Adrenal gland (tissue), 12 donors: ENCODE results near the gene SEC14L6. TPM values are rescaled to one million over a fixed set of nuclear protein-coding genes. Genes with fewer than 3 reads are reported as not detected.
"Not testable (repeated sequence)": the region's sequence is repeated elsewhere in the genome, so short reads cannot be mapped to it uniquely, and the experiment has no call there.

Source experiments
- DNase-seq, 7 donors: peaks; one replicate each; pipeline ENCODE4 v3.0.0-alpha.2; 2019 to 2020
- H3K27ac ChIP-seq, 5 donors: fragments of 200-600 bp; sonication (generic) in 4 of 5; 1 replicate in 3 of 5; 2 replicates in 2 of 5; pipeline versions ENCODE4 v1.5.1 to v1.8.0; 2016 to 2020; ENCODE audit warnings: mild to moderate bottlenecking in 1 of 5
- H3K27me3 ChIP-seq: fragments of 200-600 bp; 2 replicates; pipeline ENCODE4 v1.8.0; 2021
- H3K36me3 ChIP-seq, 2 donors: fragments of 200-600 bp; replicated peaks in 1 of 2; 1 replicate in 1 of 2; 2 replicates in 1 of 2; pipeline versions ENCODE4 v1.5.1 to v1.8.0; 2018 to 2022
- H3K4me1 ChIP-seq, 2 donors: fragments of 200-600 bp; replicated peaks in 1 of 2; 1 replicate in 1 of 2; 2 replicates in 1 of 2; pipeline versions ENCODE4 v1.5.1 to v1.8.0; 2018 to 2021
- H3K4me3 ChIP-seq, 4 donors: fragments of 200-600 bp; sonication (generic) in 3 of 4; one replicate each; pipeline ENCODE4 v1.5.1; 2016 to 2018
- H3K9me3 ChIP-seq, 3 donors: fragments of 200-600 bp; sonication (generic) in 1 of 3; replicated peaks in 1 of 3; 1 replicate in 2 of 3; 2 replicates in 1 of 3; pipeline versions ENCODE4 v1.5.1 to v1.8.0; 2016 to 2021
- CTCF ChIP-seq, 6 experiments: fragments of 450-650 bp in 4 of 6; fragments of 200-600 bp in 2 of 6; sonication (generic) in 1 of 6; IDR thresholded peaks; 1 replicate in 5 of 6; 2 replicates in 1 of 6; pipeline versions ENCODE4 v1.5.1 to v1.8.0; 2016 to 2021; ENCODE audit warnings: antibody characterized with exemption in 6 of 6, mild to moderate bottlenecking in 2 of 6, moderate library complexity in 1 of 6
- POLR2A ChIP-seq, 2 donors: fragments of 450-650 bp; IDR thresholded peaks; one replicate each; pipeline ENCODE4 v1.6.1; 2017; ENCODE audit warnings: antibody characterized with exemption in 2 of 2, mild to moderate bottlenecking in 2 of 2, moderate library complexity in 1 of 2
- WGBS, 4 donors: extraction: QIAGEN DNeasy Blood & Tissue Kit in 2 of 4; methylation state at CpG; one replicate each; pipeline versions ENCODE4 v1.1.5 to v1.1.7; 2013 to 2017; 5-methylcytosine and 5-hydroxymethylcytosine counted together
- intact Hi-C, 2 donors: fragments of 100-400 bp; cut with DNase I; formaldehyde crosslinking; loops; one replicate each; pipeline versions ENCODE4 v1.14.1 to v1.15.0; 2022 to 2023
- polyA plus RNA-seq, 3 donors: library from polyadenylated mRNA; stranded (reverse); fragments of 200-250 nt in 2 of 3; fragments of 350-450 nt in 1 of 3; fragmentation: Illumina TruSeq in 1 of 3; extraction: RNeasy Lipid Tissue Mini Kit (QIAGEN cat#74804) in 1 of 3; gene quantifications; one replicate each; pipeline ENCODE4 v1.2.3, GENCODE V29; 2013 to 2014
- total RNA-seq, 9 donors: library from RNA; depleted of rRNA in 4 of 9; stranded (reverse); fragments of >200 nt in 4 of 9; fragments of 120-200 nt in 1 of 9; fragmentation: NEBNext Ultra II Directional in 1 of 9; extraction: Animal tissue kit (Norgen Biotek cat#: 25700) in 1 of 9; gene quantifications; one replicate each; pipeline versions ENCODE4 v1.1.0 to v1.2.4, GENCODE V29; 2013 to 2023
- donor health status: healthy with polysubstance abuse.
- donor health status: Bipolar disorder and iron deficiency.
- donor health status: DM: yes; HTN: yes; CAD: no.
- donor health status: DM: no; HTN: no; CAD: no.
- donor health status: DM: no; HTN: no; CAD: no.
- donor health status: DM: yes; HTN: yes; CAD: no.

The SEC14L6 gene
- total and polyA plus RNA-seq, 12 donors: 0.19 to 4.3 (median 1.2) TPM; not detected in 1

GRCh38 chr22:30541961-30542810 is 4.4 kb downstream of the SEC14L6 start:
- Histone ChIP-seq H3K27me3 (no peaks in the 10 kb centered on the region), H3K4me1 (peaks cover 0 to 8% of the 10 kb centered on the region in 2 donors), H3K9me3 (no peaks in the 10 kb centered on the region), H3K4me3 (peak overlapping the region in 1 of 4 donors; percentile 53), H3K36me3 (no peaks in the 10 kb centered on the region), H3K27ac (no peak overlapping the region)
- intact Hi-C loops: no loop called here
- DNase-seq: peak in 4 of 7 donors; percentile 15 to 51 (median 36)
- 8 to 40% (median 16%) methylated on average over 24 to 64 of the region's 64 CpGs for WGBS, 4 donors
- TF ChIP-seq CTCF (IDR thresholded peaks at IDR 0.05): no peak
- no peak for TF ChIP-seq POLR2A (IDR thresholded peaks at IDR 0.05)

- H3K36me3 ChIP-seq, H3K9me3 ChIP-seq, DNase-seq, intact Hi-C loops, H3K4me1 ChIP-seq, H3K27me3 ChIP-seq, H3K27ac ChIP-seq: not testable (repeated sequence)
- H3K4me3 ChIP-seq: peak overlapping the region in 1 of 4 donors; percentile 53
- 81 to 92% (median 90%) methylated on average over 3 of the region's 3 CpGs for WGBS, 4 donors
These were observed 5.0 kb downstream of the SEC14L6 start for GRCh38 chr22:30541511-30541910.

- Histone ChIP-seq H3K27ac (no peak overlapping the region), H3K36me3 (no peaks in the 10 kb centered on the region), H3K27me3 (no peaks in the 10 kb centered on the region), H3K9me3 (no peaks in the 10 kb centered on the region), H3K4me1 (peaks cover 0 to 8% of the 10 kb centered on the region in 2 donors), H3K4me3 (no peak overlapping the region)
- intact Hi-C loops: no loop called here
- DNase-seq: no peak
- TF ChIP-seq POLR2A (IDR thresholded peaks at IDR 0.05) (no peak), CTCF (IDR thresholded peaks at IDR 0.05) (no peak)
- WGBS, 4 donors: 95 to 100% (median 100%) methylated on average over 1 of the region's 1 CpG
These were observed 7.2 kb downstream of the SEC14L6 start for GRCh38 chr22:30539368-30539767.

DNA sequence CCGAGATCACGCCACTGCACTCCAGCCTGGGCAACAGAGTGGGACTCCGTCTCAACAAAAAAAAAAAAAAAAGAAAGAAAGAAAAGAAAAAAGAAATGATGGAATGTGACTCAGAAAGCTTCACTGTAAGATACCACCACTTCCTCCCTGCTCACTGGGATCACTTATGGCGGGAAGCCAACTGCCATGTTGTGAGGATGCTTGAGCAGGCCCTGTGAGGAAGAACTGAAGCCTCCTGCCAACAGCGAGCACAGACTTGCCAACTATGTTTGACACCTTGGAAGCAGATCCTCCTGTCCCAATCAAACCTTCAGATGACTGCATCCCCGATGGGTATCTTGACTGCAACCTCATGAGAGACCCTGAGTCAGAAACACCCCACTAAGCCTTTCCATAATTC is 8.3 kb downstream of the SEC14L6 start:
- TF ChIP-seq POLR2A (IDR thresholded peaks at IDR 0.05): no peak
- no peak for TF ChIP-seq CTCF (IDR thresholded peaks at IDR 0.05)
- Histone ChIP-seq H3K27ac (no peak overlapping the region), H3K36me3 (no peaks in the 10 kb centered on the region), H3K4me1 (peaks cover 0 to 8% of the 10 kb centered on the region in 2 donors), H3K9me3 (no peaks in the 10 kb centered on the region), H3K4me3 (no peak overlapping the region), H3K27me3 (no peaks in the 10 kb centered on the region)
- WGBS, 4 donors: 90 to 96% (median 94%) methylated on average over 6 of the region's 6 CpGs
- DNase-seq: peak in 1 of 7 donors; percentile 11
- intact Hi-C loops: no loop called here
